ENCODE measurements around the gene TUBG1. TPM values are rescaled to one million over a fixed set of nuclear protein-coding genes. Genes with fewer than 3 reads are reported as not detected.

TUBG1 gene
- total RNA-seq, 1 experiment from 2014 or later: 123 TPM

Other genes starting within 250 kb of the TUBG1 start
- gene STAT3, start 221.2 kb upstream of the TUBG1 start, total RNA-seq (2014; rRNA removed; shearing (Covaris generic)): 30.9 and 38.0 TPM in 2 replicates
- gene CAVIN1, start 186.4 kb upstream of the TUBG1 start, total RNA-seq (2014; rRNA removed; shearing (Covaris generic)): 48.7 and 56.6 TPM in 2 replicates
- 35.0 and 38.4 TPM in 2 replicates for gene ATP6V0A1, start 150.8 kb upstream of the TUBG1 start, total RNA-seq (2014; rRNA removed; shearing (Covaris generic))
- gene NAGLU, start 73.4 kb upstream of the TUBG1 start, total RNA-seq (2014; rRNA removed; shearing (Covaris generic)): 54.9 and 65.5 TPM in 2 replicates
- gene HSD17B1, start 56.8 kb upstream of the TUBG1 start, total RNA-seq (2014; rRNA removed; shearing (Covaris generic)): 0.91 and 1.7 TPM in 2 replicates
- 82.1 and 103 TPM in 2 replicates for gene COASY, start 47.5 kb upstream of the TUBG1 start, total RNA-seq (2014; rRNA removed; shearing (Covaris generic))
- 55.9 and 63.1 TPM in 2 replicates for gene MLX, start 42.6 kb upstream of the TUBG1 start, total RNA-seq (2014; rRNA removed; shearing (Covaris generic))
- gene PSMC3IP, start 32.0 kb upstream of the TUBG1 start, total RNA-seq (2014; rRNA removed; shearing (Covaris generic)): 12.4 and 16.0 TPM in 2 replicates
- 38.1 and 44.7 TPM in 2 replicates for gene RETREG3, start 309 bp upstream of the TUBG1 start, total RNA-seq (2014; rRNA removed; shearing (Covaris generic))
- 7.4 and 8.7 TPM in 2 replicates for gene TUBG2, start 49.6 kb downstream of the TUBG1 start, total RNA-seq (2014; rRNA removed; shearing (Covaris generic))
- 34.2 and 49.4 TPM in 2 replicates for gene PLEKHH3, start 67.3 kb downstream of the TUBG1 start, total RNA-seq (2014; rRNA removed; shearing (Covaris generic))
- gene CCR10, start 72.2 kb downstream of the TUBG1 start, total RNA-seq (2014; rRNA removed; shearing (Covaris generic)): not detected in 2 replicates
- 0.08 and 0.23 TPM in 2 replicates for gene CNTNAP1, start 72.8 kb downstream of the TUBG1 start, total RNA-seq (2014; rRNA removed; shearing (Covaris generic))
- 11.8 and 12.2 TPM in 2 replicates for gene EZH1, start 135.4 kb downstream of the TUBG1 start, total RNA-seq (2014; rRNA removed; shearing (Covaris generic))
- gene RAMP2, start 151.5 kb downstream of the TUBG1 start, total RNA-seq (2014; rRNA removed; shearing (Covaris generic)): not detected in 2 replicates
- gene VPS25, start 163.8 kb downstream of the TUBG1 start, total RNA-seq (2014; rRNA removed; shearing (Covaris generic)): 76.1 and 84.4 TPM in 2 replicates
- gene WNK4, start 170.9 kb downstream of the TUBG1 start, total RNA-seq (2014; rRNA removed; shearing (Covaris generic)): 7.8 and 8.6 TPM in 2 replicates
- 82.9 and 86.2 TPM in 2 replicates for gene COA3, start 189.0 kb downstream of the TUBG1 start, total RNA-seq (2014; rRNA removed; shearing (Covaris generic))
- 0.13 and 0.66 TPM in 2 replicates for gene CNTD1, start 189.2 kb downstream of the TUBG1 start, total RNA-seq (2014; rRNA removed; shearing (Covaris generic))
- gene BECN1, start 214.6 kb downstream of the TUBG1 start, total RNA-seq (2014; rRNA removed; shearing (Covaris generic)): 108 and 118 TPM in 2 replicates
- 96.8 and 142 TPM in 2 replicates for gene PSME3, start 223.7 kb downstream of the TUBG1 start, total RNA-seq (2014; rRNA removed; shearing (Covaris generic))
- gene AOC2, start 234.9 kb downstream of the TUBG1 start, total RNA-seq (2014; rRNA removed; shearing (Covaris generic)): 1.6 and 1.8 TPM in 2 replicates
- gene AOC3, start 241.5 kb downstream of the TUBG1 start, total RNA-seq (2014; rRNA removed; shearing (Covaris generic)): 0.23 TPM in 1 of 2 replicates, not detected in the other

Data from HT-29 (cell line).